Right lobe of liver (tissue), 6 donors: ENCODE data around the gene CAD. TPM values are rescaled to one million over a fixed set of nuclear protein-coding genes. Genes with fewer than 3 reads are reported as not detected.

Experiments used
- ATAC-seq, 4 donors: fragments of 200-7000 bp; cut with Tn5 transposase; one replicate each; pipeline ENCODE4 v1.9.1; 2020; ENCODE audit warnings: mild to moderate bottlenecking in 4 of 4, moderate library complexity in 4 of 4
- DNase-seq, 3 donors: peaks; one replicate each; pipeline ENCODE4 v3.0.0-alpha.2; 2020
- H3K27ac ChIP-seq, 3 donors: fragments of 200-600 bp; one replicate each; pipeline ENCODE4 v1.8.0; 2022
- H3K27me3 ChIP-seq, 2 donors: fragments of 200-600 bp; one replicate each; pipeline ENCODE4 v1.8.0; 2022
- H3K36me3 ChIP-seq, 4 donors: fragments of 200-600 bp; sonication (generic) in 1 of 4; one replicate each; pipeline versions ENCODE4 v1.5.1 to v1.8.0; 2017 to 2022; ENCODE audit warnings: control low read depth in 1 of 4
- H3K4me1 ChIP-seq, 4 donors: fragments of 200-600 bp; sonication (generic) in 1 of 4; one replicate each; pipeline versions ENCODE4 v1.5.1 to v1.8.0; 2017 to 2022; ENCODE audit warnings: control low read depth in 1 of 4
- H3K4me3 ChIP-seq, 3 donors: fragments of 200-600 bp; one replicate each; pipeline ENCODE4 v1.8.0; 2022
- H3K9me3 ChIP-seq, 4 donors: fragments of 200-600 bp; sonication (generic) in 1 of 4; one replicate each; pipeline versions ENCODE4 v1.5.1 to v1.8.0; 2017 to 2022; ENCODE audit warnings: control low read depth in 1 of 4
- CTCF ChIP-seq, 4 donors: fragments of 200-600 bp in 3 of 4; fragments of 450-650 bp in 1 of 4; IDR thresholded peaks; one replicate each; pipeline versions ENCODE4 v1.5.1 to v1.8.0; 2016 to 2022; ENCODE audit warnings: antibody characterized with exemption in 4 of 4, mild to moderate bottlenecking in 2 of 4
- POLR2A ChIP-seq: fragments of 450-650 bp; IDR thresholded peaks from one replicate; pipeline ENCODE4 v1.6.1; 2017; ENCODE audit warnings: antibody characterized with exemption, mild to moderate bottlenecking
- WGBS: methylation state at CpG from one replicate; pipeline ENCODE4 v1.1.6; 2018; ENCODE audit warnings: low coverage, low lambda C conversion rate; ENCODE audit not compliant: insufficient coverage; ENCODE audit errors: missing lambda C conversion rate; 5-methylcytosine and 5-hydroxymethylcytosine counted together
- intact Hi-C, 2 donors: fragments of 100-400 bp; cut with DNase I; formaldehyde crosslinking; loops; one replicate each; pipeline versions ENCODE4 v1.11.2 to v1.14.1; 2022
- long read RNA-seq: library from polyadenylated mRNA; unstranded; transcript quantifications from one replicate; pipeline ENCODE4 v2.0.0, GENCODE V29; 2019
- total RNA-seq, 6 experiments: library from RNA; depleted of rRNA in 2 of 6; stranded (reverse); fragments of >200 nt in 2 of 6; fragmentation: NEBNext Ultra II Directional in 3 of 6; extraction: Animal tissue kit (Norgen Biotek cat#: 25700) in 3 of 6; gene quantifications; one replicate each; pipeline versions ENCODE4 v1.1.0 to v1.2.4, GENCODE V29; 2016 to 2023
- donor health status: DM: no; HTN: yes; CAD: no.
- donor health status: DM: no; HTN: no; CAD: no.
- donor health status: DM: no; HTN: no; CAD: no.
- donor health status: DM: no; HTN: yes; CAD: no.
- donor health status: DM: no; HTN: yes; CAD: no.

CAD gene
- 10 to 100 TPM; 12.3 to 24.0 (median 16.3) TPM for total RNA-seq
- long read RNA-seq: 0 reads

DNA sequence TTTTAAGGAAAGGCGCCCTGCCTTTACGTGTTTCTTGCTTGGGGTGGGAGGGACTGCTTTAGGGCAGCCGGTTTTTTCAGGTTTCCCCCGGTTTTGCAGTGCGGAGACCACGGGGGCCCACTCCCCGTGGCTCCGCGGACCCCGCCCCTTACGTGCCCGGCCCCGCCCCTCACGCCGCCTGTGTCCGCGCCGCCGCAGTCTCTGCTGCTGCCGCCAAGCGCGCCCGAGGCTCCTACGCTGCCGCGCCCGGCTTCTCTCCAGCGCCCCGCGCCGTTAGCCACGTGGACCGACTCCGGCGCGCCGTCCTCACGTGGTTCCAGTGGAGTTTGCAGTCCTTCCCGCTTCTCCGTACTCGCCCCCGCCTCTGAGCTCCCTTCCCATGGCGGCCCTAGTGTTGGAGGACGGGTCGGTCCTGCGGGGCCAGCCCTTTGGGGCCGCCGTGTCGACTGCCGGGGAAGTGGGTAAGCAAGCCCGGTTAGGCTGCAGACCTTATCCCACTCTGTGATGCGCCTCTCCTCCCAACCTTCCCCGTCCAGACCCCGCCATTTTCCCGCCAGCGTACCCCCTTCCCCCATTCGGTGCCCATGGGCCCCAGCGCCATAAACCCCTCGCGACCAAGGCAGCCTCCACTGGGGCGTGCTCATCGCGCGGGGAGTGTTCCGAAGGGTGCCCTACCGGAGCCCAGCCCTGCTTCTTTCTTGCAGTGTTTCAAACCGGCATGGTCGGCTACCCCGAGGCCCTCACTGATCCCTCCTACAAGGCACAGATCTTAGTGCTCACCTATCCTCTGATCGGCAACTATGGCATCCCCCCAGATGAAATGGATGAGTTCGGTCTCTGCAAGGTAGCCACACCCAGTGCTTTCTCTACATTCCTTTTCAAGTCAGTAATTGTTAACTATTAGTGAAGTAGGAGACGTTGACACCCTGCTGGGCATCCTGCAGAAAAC is at the start of gene CAD:
Gene CAD (plus strand): TSS at position 197 of the 949 bp plus-strand sequence. CDS start 183 bp downstream, at position 380.
- Histone ChIP-seq H3K9me3 (no peaks in the 10 kb centered on the region), H3K36me3 (peaks cover 0 to 18% (median 6%) of the 10 kb centered on the region in 4 donors), H3K27ac (peak within 1 kb of the TSS; percentile 32 to 47 (median 36)), H3K4me3 (peak within 1 kb of the TSS; percentile 63 to 75 (median 65)), H3K4me1 (peaks cover 0 to 16% (median 3%) of the 10 kb centered on the region in 4 donors), H3K27me3 (no peaks in the 10 kb centered on the region)
- 5% methylated on average over 36 of the region's 72 CpGs for WGBS
- TF ChIP-seq CTCF (IDR thresholded peaks at IDR 0.05) (peak; percentile 18 to 49 (median 34)), POLR2A (peak; percentile 35)
- DNase-seq (peak; percentile 89 to 92 (median 90)), ATAC-seq (peak; percentile 93 to 95 (median 94))
- intact Hi-C loops: no loop called here

- Histone ChIP-seq H3K9me3 (no peaks in the 10 kb centered on the region), H3K27me3 (no peaks in the 10 kb centered on the region), H3K4me3 (no peak overlapping the region), H3K36me3 (no peaks in the 10 kb centered on the region), H3K27ac (peak overlapping the region; percentile 71 to 75 (median 74)), H3K4me1 (peaks cover 0 to 19% (median 8%) of the 10 kb centered on the region in 4 donors)
- intact Hi-C loops: no loop called here
- DNase-seq (no peak), ATAC-seq (peak in 2 of 4 donors; percentile 17 to 20)
- WGBS: 83% methylated on average over 6 of the region's 6 CpGs
- TF ChIP-seq CTCF (IDR thresholded peaks at IDR 0.05): no peak
- TF ChIP-seq POLR2A: no peak
Observed at GRCh38 chr2:27170581-27171337, 46.4 kb upstream of the CAD start.

DNA sequence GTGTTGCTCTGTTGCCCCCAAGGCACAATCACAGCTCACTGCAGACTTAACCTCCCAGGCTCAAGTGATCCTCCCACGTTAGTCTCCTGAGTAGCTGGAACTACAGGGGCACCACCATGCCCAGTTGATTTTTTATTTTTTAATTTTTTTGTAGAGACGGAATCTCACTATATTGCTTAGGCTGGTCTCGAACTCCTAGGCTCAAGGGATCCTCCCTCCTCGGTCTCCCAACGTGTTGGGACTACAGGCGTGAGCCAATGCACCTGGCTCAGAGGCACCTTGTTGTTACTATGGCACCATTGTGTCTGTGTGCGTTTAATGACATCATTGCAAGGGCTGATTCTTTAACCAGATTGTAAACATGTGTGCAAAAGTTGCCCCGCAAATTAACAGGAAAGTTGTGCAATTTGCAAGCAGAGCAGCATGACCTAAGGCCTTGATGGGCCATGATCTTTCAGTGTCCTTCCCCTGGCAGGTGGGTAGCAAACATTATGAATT is 45.8 kb upstream of the CAD start:
- no peak overlapping the region for H3K4me3 ChIP-seq
- H3K4me1 ChIP-seq: peaks cover 0 to 19% (median 8%) of the 10 kb centered on the region in 4 donors
- 40% methylated on average over 8 of the region's 8 CpGs for whole genome bisulfite sequencing
- intact Hi-C loops: no loop called here
- DNase-seq (peak; percentile 52 to 80 (median 56)), ATAC-seq (peak; percentile 83 to 85 (median 84))
- no peaks in the 10 kb centered on the region for H3K27me3 ChIP-seq
- peak overlapping the region; percentile 71 to 75 (median 74) for H3K27ac ChIP-seq
- H3K9me3 ChIP-seq: no peaks in the 10 kb centered on the region
- no peak for TF ChIP-seq POLR2A
- TF ChIP-seq CTCF (IDR thresholded peaks at IDR 0.05): no peak
- no peaks in the 10 kb centered on the region for H3K36me3 ChIP-seq

- no peak overlapping the region for H3K27ac ChIP-seq
- no peaks in the 10 kb centered on the region for H3K9me3 ChIP-seq
- intact Hi-C loops: no loop called here
- no peaks in the 10 kb centered on the region for H3K27me3 ChIP-seq
- TF ChIP-seq POLR2A (no peak), CTCF (IDR thresholded peaks at IDR 0.05) (no peak)
- ATAC-seq: no peak
- H3K4me3 ChIP-seq: no peak overlapping the region
- 70% methylated on average over 4 of the region's 6 CpGs for WGBS
- no peaks in the 10 kb centered on the region for H3K36me3 ChIP-seq
- peaks cover 0 to 44% (median 22%) of the 10 kb centered on the region in 4 donors for H3K4me1 ChIP-seq
- no peak for DNase-seq
Observed at GRCh38 chr2:27174638-27175037, 42.5 kb upstream of the CAD start.
